OCI-LY1 (cell line): ENCODE data around the gene PAQR6.

Source experiments
- H2AFZ ChIP-seq: fragments of 200-600 bp; sonication (generic), shearing (Covaris generic); 2 replicates; pipeline ENCODE4 v1.6.0; 2014; ENCODE audit warnings: antibody characterized with exemption, mild to moderate bottlenecking, low read length
- H3F3A ChIP-seq: fragments of 200-600 bp; sonication (generic), shearing (Covaris generic); 2 replicates; pipeline ENCODE4 v1.6.0; 2014; ENCODE audit warnings: mild to moderate bottlenecking, antibody characterized with exemption, low read length, moderate library complexity; ENCODE audit not compliant: insufficient read depth
- H3K27ac ChIP-seq: fragments of 200-600 bp; sonication (generic); 2 replicates; pipeline ENCODE4 v1.5.1; 2014; ENCODE audit warnings: low read length, mixed run types, mild to moderate bottlenecking, low read depth; ENCODE audit not compliant: poor library complexity, severe bottlenecking
- H3K27me3 ChIP-seq: fragments of 200-600 bp; sonication (generic); 2 replicates; pipeline ENCODE4 v1.6.0; 2014; ENCODE audit warnings: antibody characterized with exemption, mild to moderate bottlenecking, low read length, moderate library complexity; ENCODE audit not compliant: insufficient read depth
- H3K36me3 ChIP-seq: fragments of 200-600 bp; sonication (generic); 2 replicates; pipeline ENCODE4 v1.6.1; 2014; ENCODE audit warnings: mild to moderate bottlenecking, antibody characterized with exemption, low read length, moderate library complexity, mixed read lengths; ENCODE audit not compliant: insufficient read depth
- H3K4me1 ChIP-seq: fragments of 200-600 bp; sonication (generic); 2 replicates; pipeline ENCODE4 v1.5.1; 2014; ENCODE audit warnings: mild to moderate bottlenecking, low read length, moderate library complexity; ENCODE audit not compliant: insufficient read depth, severe bottlenecking
- H3K4me2 ChIP-seq: fragments of 200-600 bp; sonication (generic), shearing (Covaris generic); 2 replicates; pipeline ENCODE4 v1.6.1; 2014; ENCODE audit warnings: low read length
- H3K4me3 ChIP-seq: fragments of 200-600 bp; sonication (generic); 2 replicates; pipeline ENCODE4 v1.5.1; 2014; ENCODE audit warnings: low read length, low read depth, mild to moderate bottlenecking, mixed read lengths; ENCODE audit not compliant: poor library complexity, severe bottlenecking
- H3K79me2 ChIP-seq: fragments of 200-600 bp; shearing (Covaris generic); 2 replicates; pipeline ENCODE4 v1.6.1; 2016; ENCODE audit warnings: mixed run types, low read length, mixed read lengths; ENCODE audit not compliant: insufficient read depth
- H3K9ac ChIP-seq: fragments of 200-600 bp; sonication (generic), shearing (Covaris generic); 2 replicates; pipeline ENCODE4 v1.6.1; 2014; ENCODE audit warnings: mild to moderate bottlenecking, low read length, mixed read lengths
- H3K9me2 ChIP-seq: fragments of 200-600 bp; sonication (generic), shearing (Covaris generic); 2 replicates; pipeline ENCODE4 v1.6.1; 2014; ENCODE audit warnings: low read depth, mild to moderate bottlenecking, low read length, mixed read lengths
- H3K9me3 ChIP-seq: fragments of 200-600 bp; shearing (Covaris generic); 2 replicates; pipeline ENCODE4 v1.6.1; 2014; ENCODE audit warnings: low read length, mixed read lengths
- H4K20me1 ChIP-seq: fragments of 200-600 bp; sonication (generic), shearing (Covaris generic); 2 replicates; pipeline ENCODE4 v1.6.0; 2016; ENCODE audit warnings: mild to moderate bottlenecking, low read length; ENCODE audit not compliant: insufficient read depth
- EZH2 ChIP-seq: fragments of 200-600 bp; sonication (generic), shearing (Covaris generic); IDR thresholded peaks from 2 replicates; pipeline ENCODE4 v1.8.0; 2017; ENCODE audit warnings: borderline replicate concordance, mixed run types, mild to moderate bottlenecking, antibody characterized with exemption, low read length, moderate library complexity, mixed read lengths
- TF ChIP-seq, protein P1 (sequence below): fragments of 200-600 bp; sonication (generic), shearing (Covaris generic); IDR thresholded peaks from 2 replicates; pipeline ENCODE4 v1.5.1; 2017; ENCODE audit warnings: mild to moderate bottlenecking, antibody characterized with exemption, low read length, moderate library complexity, mixed read lengths

Gene PAQR6

DNA sequence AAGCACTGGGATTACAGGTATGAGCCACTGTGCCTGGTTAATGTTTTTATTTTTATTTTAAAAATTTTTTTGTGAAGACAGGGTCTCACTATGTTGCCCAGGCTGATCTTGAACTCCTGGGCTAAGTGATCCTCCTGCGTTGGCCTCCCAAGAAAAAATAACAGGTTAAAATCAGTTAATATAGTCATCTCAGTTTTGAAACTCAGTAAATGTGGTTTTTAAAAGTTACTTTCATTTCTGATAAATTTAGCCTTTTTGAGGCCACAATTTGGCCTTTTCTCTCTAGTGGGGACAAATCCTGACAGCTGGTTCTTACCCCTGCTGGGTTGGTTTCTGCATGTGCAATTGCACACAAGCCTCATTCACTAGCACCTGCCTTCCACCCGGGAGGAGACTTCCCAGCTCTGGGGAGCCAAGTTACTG lies 21.7 kb downstream of the PAQR6 start:
- H3K4me2 ChIP-seq: no peak overlapping the region
- no peak overlapping the region for H3K9ac ChIP-seq
- no peaks in the 10 kb centered on the region for H3K4me1 ChIP-seq
- H3K4me3 ChIP-seq: no peak overlapping the region
- H4K20me1 ChIP-seq: no peaks in the 10 kb centered on the region
- H3K27me3 ChIP-seq: no peaks in the 10 kb centered on the region
- H2AFZ ChIP-seq: no peak overlapping the region
- H3K36me3 ChIP-seq: peaks cover 28% of the 10 kb centered on the region; the same call in 1 of the 2 replicates
- H3K27ac ChIP-seq: no peak overlapping the region
- no peaks in the 10 kb centered on the region for H3K79me2 ChIP-seq
- H3K9me3 ChIP-seq: no peaks in the 10 kb centered on the region
- TF ChIP-seq, protein P1, sequence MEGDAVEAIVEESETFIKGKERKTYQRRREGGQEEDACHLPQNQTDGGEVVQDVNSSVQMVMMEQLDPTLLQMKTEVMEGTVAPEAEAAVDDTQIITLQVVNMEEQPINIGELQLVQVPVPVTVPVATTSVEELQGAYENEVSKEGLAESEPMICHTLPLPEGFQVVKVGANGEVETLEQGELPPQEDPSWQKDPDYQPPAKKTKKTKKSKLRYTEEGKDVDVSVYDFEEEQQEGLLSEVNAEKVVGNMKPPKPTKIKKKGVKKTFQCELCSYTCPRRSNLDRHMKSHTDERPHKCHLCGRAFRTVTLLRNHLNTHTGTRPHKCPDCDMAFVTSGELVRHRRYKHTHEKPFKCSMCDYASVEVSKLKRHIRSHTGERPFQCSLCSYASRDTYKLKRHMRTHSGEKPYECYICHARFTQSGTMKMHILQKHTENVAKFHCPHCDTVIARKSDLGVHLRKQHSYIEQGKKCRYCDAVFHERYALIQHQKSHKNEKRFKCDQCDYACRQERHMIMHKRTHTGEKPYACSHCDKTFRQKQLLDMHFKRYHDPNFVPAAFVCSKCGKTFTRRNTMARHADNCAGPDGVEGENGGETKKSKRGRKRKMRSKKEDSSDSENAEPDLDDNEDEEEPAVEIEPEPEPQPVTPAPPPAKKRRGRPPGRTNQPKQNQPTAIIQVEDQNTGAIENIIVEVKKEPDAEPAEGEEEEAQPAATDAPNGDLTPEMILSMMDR: no peak
- no peak for TF ChIP-seq EZH2
- no peaks in the 10 kb centered on the region for H3F3A ChIP-seq
- H3K9me2 ChIP-seq: no peaks in the 10 kb centered on the region

DNA sequence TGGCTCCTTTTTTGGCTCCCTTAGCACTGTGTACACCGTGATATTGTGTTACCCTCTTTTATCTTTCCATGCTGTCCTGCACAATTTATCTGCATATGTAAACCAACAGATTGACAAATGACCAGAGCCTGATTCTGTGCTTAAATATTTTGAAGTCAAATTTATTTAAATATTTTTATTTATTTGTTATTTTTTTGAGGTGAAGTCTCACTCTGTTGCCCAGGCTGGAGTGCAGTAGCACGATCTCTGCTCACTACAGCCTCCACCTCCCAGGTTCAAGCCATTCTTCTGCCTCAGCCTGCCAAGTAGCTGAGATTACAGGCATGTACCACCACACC lies 22.2 kb downstream of the PAQR6 start:
- no peaks in the 10 kb centered on the region for H3F3A ChIP-seq
- no peaks in the 10 kb centered on the region for H3K4me1 ChIP-seq
- no peaks in the 10 kb centered on the region for H3K27me3 ChIP-seq
- no peaks in the 10 kb centered on the region for H3K9me2 ChIP-seq
- H3K4me3 ChIP-seq: no peak overlapping the region
- no peaks in the 10 kb centered on the region for H3K79me2 ChIP-seq
- no peaks in the 10 kb centered on the region for H3K9me3 ChIP-seq
- no peak overlapping the region for H2AFZ ChIP-seq
- no peaks in the 10 kb centered on the region for H4K20me1 ChIP-seq
- no peak for TF ChIP-seq EZH2
- TF ChIP-seq, protein P1: no peak
- H3K36me3 ChIP-seq: peaks cover 31% of the 10 kb centered on the region; the same call in 1 of the 2 replicates
- no peak overlapping the region for H3K4me2 ChIP-seq
- H3K9ac ChIP-seq: no peak overlapping the region
- no peak overlapping the region for H3K27ac ChIP-seq

DNA sequence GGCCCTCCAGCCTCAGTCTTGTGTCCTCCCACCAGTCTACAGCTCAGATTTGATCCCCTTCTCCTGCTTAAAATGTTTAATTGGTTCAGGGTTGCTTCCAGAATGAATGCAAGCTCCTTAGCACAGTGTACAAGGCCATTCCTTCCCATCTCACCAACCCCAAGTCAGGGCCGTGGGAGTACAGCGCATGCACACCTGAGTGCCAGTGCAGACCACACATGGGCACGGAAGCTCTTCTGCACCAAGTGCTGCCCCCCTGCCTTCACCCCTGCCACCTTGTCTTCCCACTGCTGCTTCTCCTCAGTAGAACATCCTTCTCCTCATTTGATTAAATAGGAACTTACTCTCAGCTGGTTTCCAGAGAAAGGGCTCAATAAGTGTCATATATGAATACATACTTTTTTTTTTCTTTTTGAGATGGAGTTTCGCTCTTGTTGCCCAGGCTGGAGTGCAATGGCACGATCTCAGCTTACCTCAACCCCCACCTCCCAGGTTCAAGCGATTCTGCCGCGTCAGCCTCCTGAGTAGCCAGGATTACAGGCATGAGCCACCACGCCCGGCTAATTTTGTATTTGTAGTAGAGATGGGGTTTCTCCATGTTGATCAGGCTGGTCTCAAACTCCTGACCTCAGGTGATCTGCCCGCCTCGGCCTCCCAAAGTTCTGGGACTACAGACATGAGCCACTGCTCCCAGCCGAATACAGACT lies 25.7 kb downstream of the PAQR6 start:
- Histone ChIP-seq H3K9ac (no peak overlapping the region), H3K4me1 (no peaks in the 10 kb centered on the region), H4K20me1 (no peaks in the 10 kb centered on the region), H3K79me2 (0 out of 2 replicates have a peak, but pooled peaks cover 5% of the 10 kb centered on the region), H3K9me3 (no peaks in the 10 kb centered on the region), H3K4me3 (no peak overlapping the region), H3K27ac (no peak overlapping the region), H2AFZ (no peak overlapping the region), H3K4me2 (no peak overlapping the region), H3K36me3 (peaks cover 33% of the 10 kb centered on the region; the same call in 1 of the 2 replicates), H3K27me3 (no peaks in the 10 kb centered on the region), H3F3A (no peaks in the 10 kb centered on the region), H3K9me2 (no peaks in the 10 kb centered on the region)
- TF ChIP-seq EZH2: no peak
- TF ChIP-seq, protein P1: no peak
